OCI-LY7 (cell line): ENCODE results near the gene HEATR5A. TPM values are rescaled to one million over a fixed set of nuclear protein-coding genes. Genes with fewer than 3 reads are reported as not detected.

Source experiments
- BruUV-seq: library from RNA; stranded (reverse); fragments of 400-500 nt; replicated peaks from 2 replicates; lab custom pipeline; 2021; lab: Mats Ljungman, UMichigan
- CTCF ChIA-PET: fragments of 300-600 bp; sonication (Branson Sonifier 250); formaldehyde crosslinking; loops from one replicate; lab custom pipeline; 2022; ENCODE audit warnings: antibody characterized with exemption; ENCODE audit not compliant: unreplicated experiment; lab: Charles Lee
- POLR2A ChIA-PET: fragments of 300-600 bp; sonication (Branson Sonifier 250); formaldehyde crosslinking; loops from one replicate; lab custom pipeline; 2022; ENCODE audit warnings: antibody characterized with exemption; lab: Charles Lee
- DNase-seq: peaks from one replicate; pipeline ENCODE4 v3.0.0-alpha.2; 2015; ENCODE audit warnings: low spot score
- H2AFZ ChIP-seq: fragments of 200-600 bp; sonication (generic), shearing (Covaris generic); 2 replicates; pipeline ENCODE4 v1.6.1; 2014; ENCODE audit warnings: mild to moderate bottlenecking, antibody characterized with exemption, low read length, moderate library complexity
- H3K27ac ChIP-seq: fragments of 200-600 bp; sonication (generic); 2 replicates; pipeline ENCODE4 v1.5.1; 2014; ENCODE audit warnings: mixed run types, low read depth, mild to moderate bottlenecking, moderate library complexity, low read length, inconsistent platforms; ENCODE audit not compliant: poor library complexity, severe bottlenecking
- H3K36me3 ChIP-seq: fragments of 200-600 bp; sonication (generic); 2 replicates; pipeline ENCODE4 v1.6.1; 2014; ENCODE audit warnings: mild to moderate bottlenecking, antibody characterized with exemption, low read length, moderate library complexity, mixed read lengths; ENCODE audit not compliant: insufficient read depth
- H3K4me1 ChIP-seq: fragments of 200-600 bp; sonication (generic); 2 replicates; pipeline ENCODE4 v1.5.1; 2014; ENCODE audit warnings: mild to moderate bottlenecking, low read length; ENCODE audit not compliant: insufficient read depth, poor library complexity, severe bottlenecking
- H3K4me2 ChIP-seq: fragments of 200-600 bp; sonication (generic); 2 replicates; pipeline ENCODE4 v1.6.1; 2014; ENCODE audit warnings: mild to moderate bottlenecking, low read length
- H3K4me3 ChIP-seq: fragments of 200-600 bp; sonication (generic); 2 replicates; pipeline ENCODE4 v1.5.1; 2014; ENCODE audit warnings: mild to moderate bottlenecking, low read depth, low read length; ENCODE audit not compliant: poor library complexity, severe bottlenecking
- H3K79me2 ChIP-seq: fragments of 200-600 bp; sonication (generic); 2 replicates; pipeline ENCODE4 v1.6.1; 2016; ENCODE audit warnings: low read depth, mild to moderate bottlenecking, low read length, moderate library complexity, mixed read lengths; ENCODE audit not compliant: insufficient read depth
- H3K9me2 ChIP-seq: fragments of 200-600 bp; sonication (generic); 2 replicates; pipeline ENCODE4 v1.6.1; 2016; ENCODE audit warnings: mild to moderate bottlenecking, low read length, mixed read lengths; ENCODE audit not compliant: insufficient read depth
- H3K9me3 ChIP-seq: fragments of 200-600 bp; sonication (generic); 2 replicates; pipeline ENCODE4 v1.6.1; 2014; ENCODE audit warnings: mild to moderate bottlenecking, mixed run types, low read length, mixed read lengths
- H4K20me1 ChIP-seq: fragments of 200-600 bp; sonication (generic); 2 replicates; pipeline ENCODE4 v1.6.1; 2014; ENCODE audit warnings: mild to moderate bottlenecking, antibody characterized with exemption, low read length, moderate library complexity, mixed read lengths; ENCODE audit not compliant: insufficient read depth
- EZH2phosphoT487 ChIP-seq: fragments of 200-600 bp; sonication (generic); IDR thresholded peaks from 2 replicates; pipeline ENCODE4 v1.6.1; 2018; ENCODE audit warnings: low read depth, borderline replicate concordance, mild to moderate bottlenecking, mixed run types, antibody characterized with exemption, low read length, moderate library complexity, mixed read lengths
- intact Hi-C: fragments of 100-400 bp; cut with micrococcal nuclease; formaldehyde crosslinking; loops from one replicate; pipeline ENCODE4 v1.10.0; 2022; ENCODE audit not compliant: unreplicated experiment
- total RNA-seq, 2 experiments: library from RNA; depleted of rRNA in 1 of 2; stranded (reverse); fragments of >200 nt in 1 of 2; shearing (Covaris generic) in 1 of 2; gene quantifications; 2 replicates each; pipeline ENCODE4 v1.2.3, GENCODE V29; 2014 to 2022
- TF ChIP-seq, protein P1 (sequence below): fragments of 200-600 bp; sonication (generic); conservative IDR thresholded peaks from 2 replicates; pipeline ENCODE4 v1.5.1; 2014; ENCODE audit warnings: mild to moderate bottlenecking, antibody characterized with exemption, low read length, moderate library complexity, mixed read lengths

HEATR5A gene
- total RNA-seq, 2 experiments from 2014 or later: 12.0 to 16.2 TPM

GRCh38 chr14:31449971-31450610, 29.7 kb upstream of the HEATR5A start:
- Histone ChIP-seq H3K4me2 (no peak overlapping the region), H3K36me3 (peaks cover 72% of the 10 kb centered on the region), H3K27ac (no peak overlapping the region), H3K9me2 (no peaks in the 10 kb centered on the region), H3K4me3 (no peak overlapping the region), H3K9me3 (no peaks in the 10 kb centered on the region), H3K4me1 (no peaks in the 10 kb centered on the region), H3K79me2 (0 out of 2 replicates have a peak, but pooled peaks cover 4% of the 10 kb centered on the region), H4K20me1 (no peaks in the 10 kb centered on the region; the same call in none of the 2 replicates), H2AFZ (no peak overlapping the region)
- ChIA-PET CTCF (no interaction called here), POLR2A (interaction anchor here (1.5 kb wide), 1 partner anchor 8 kb away, joined by 4 read pairs; no protein-coding TSS in a partner anchor)
- DNase-seq: peak; percentile 50
- no TSS peak for BruUV-seq
- intact Hi-C loops: no loop called here
- TF ChIP-seq EZH2phosphoT487: no peak
- TF ChIP-seq, protein P1, sequence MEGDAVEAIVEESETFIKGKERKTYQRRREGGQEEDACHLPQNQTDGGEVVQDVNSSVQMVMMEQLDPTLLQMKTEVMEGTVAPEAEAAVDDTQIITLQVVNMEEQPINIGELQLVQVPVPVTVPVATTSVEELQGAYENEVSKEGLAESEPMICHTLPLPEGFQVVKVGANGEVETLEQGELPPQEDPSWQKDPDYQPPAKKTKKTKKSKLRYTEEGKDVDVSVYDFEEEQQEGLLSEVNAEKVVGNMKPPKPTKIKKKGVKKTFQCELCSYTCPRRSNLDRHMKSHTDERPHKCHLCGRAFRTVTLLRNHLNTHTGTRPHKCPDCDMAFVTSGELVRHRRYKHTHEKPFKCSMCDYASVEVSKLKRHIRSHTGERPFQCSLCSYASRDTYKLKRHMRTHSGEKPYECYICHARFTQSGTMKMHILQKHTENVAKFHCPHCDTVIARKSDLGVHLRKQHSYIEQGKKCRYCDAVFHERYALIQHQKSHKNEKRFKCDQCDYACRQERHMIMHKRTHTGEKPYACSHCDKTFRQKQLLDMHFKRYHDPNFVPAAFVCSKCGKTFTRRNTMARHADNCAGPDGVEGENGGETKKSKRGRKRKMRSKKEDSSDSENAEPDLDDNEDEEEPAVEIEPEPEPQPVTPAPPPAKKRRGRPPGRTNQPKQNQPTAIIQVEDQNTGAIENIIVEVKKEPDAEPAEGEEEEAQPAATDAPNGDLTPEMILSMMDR: peak; percentile 81

- CTCF ChIA-PET: no interaction called here
- H3K79me2 ChIP-seq: 0 out of 2 replicates have a peak, but pooled peaks cover under 1% of the 10 kb centered on the region
- DNase-seq: no peak
- no peaks in the 10 kb centered on the region for H3K9me3 ChIP-seq
- no peak overlapping the region for H2AFZ ChIP-seq
- intact Hi-C loops: no loop called here
- no peaks in the 10 kb centered on the region for H3K4me1 ChIP-seq
- no peak for TF ChIP-seq EZH2phosphoT487
- TF ChIP-seq, protein P1: no peak
- POLR2A ChIA-PET: interaction anchor here (1.5 kb wide), 1 partner anchor 9 kb away, joined by 4 read pairs; no protein-coding TSS in a partner anchor
- no TSS peak for BruUV-seq
- H4K20me1 ChIP-seq: no peaks in the 10 kb centered on the region; the same call in none of the 2 replicates
- H3K4me3 ChIP-seq: no peak overlapping the region
- peaks cover 80% of the 10 kb centered on the region for H3K36me3 ChIP-seq
- H3K27ac ChIP-seq: no peak overlapping the region
- no peaks in the 10 kb centered on the region for H3K9me2 ChIP-seq
- no peak overlapping the region for H3K4me2 ChIP-seq
Observed at GRCh38 chr14:31449136-31449535, 28.8 kb upstream of the HEATR5A start.

- TF ChIP-seq EZH2phosphoT487: no peak
- TF ChIP-seq, protein P1: no peak
- Histone ChIP-seq H3K4me3 (no peak overlapping the region), H2AFZ (no peak overlapping the region), H4K20me1 (no peaks in the 10 kb centered on the region; the same call in none of the 2 replicates), H3K36me3 (peaks cover 59% of the 10 kb centered on the region), H3K4me1 (no peaks in the 10 kb centered on the region), H3K9me3 (no peaks in the 10 kb centered on the region), H3K79me2 (no peaks in the 10 kb centered on the region), H3K9me2 (no peaks in the 10 kb centered on the region), H3K4me2 (no peak overlapping the region), H3K27ac (no peak overlapping the region)
- DNase-seq: no peak
- intact Hi-C loops: no loop called here
- ChIA-PET POLR2A (interaction anchor here (0.7 to 0.9 kb wide), 2 partner anchors 11 to 12 kb away, joined by 3 to 5 read pairs; partner anchors contain the start of gene DTD2), CTCF (no interaction called here)
- no TSS peak for BruUV-seq
Observed at GRCh38 chr14:31445703-31446102, 25.4 kb upstream of the HEATR5A start.
